ENCODE data around the gene HSD3B7.

The HSD3B7 gene

DNA sequence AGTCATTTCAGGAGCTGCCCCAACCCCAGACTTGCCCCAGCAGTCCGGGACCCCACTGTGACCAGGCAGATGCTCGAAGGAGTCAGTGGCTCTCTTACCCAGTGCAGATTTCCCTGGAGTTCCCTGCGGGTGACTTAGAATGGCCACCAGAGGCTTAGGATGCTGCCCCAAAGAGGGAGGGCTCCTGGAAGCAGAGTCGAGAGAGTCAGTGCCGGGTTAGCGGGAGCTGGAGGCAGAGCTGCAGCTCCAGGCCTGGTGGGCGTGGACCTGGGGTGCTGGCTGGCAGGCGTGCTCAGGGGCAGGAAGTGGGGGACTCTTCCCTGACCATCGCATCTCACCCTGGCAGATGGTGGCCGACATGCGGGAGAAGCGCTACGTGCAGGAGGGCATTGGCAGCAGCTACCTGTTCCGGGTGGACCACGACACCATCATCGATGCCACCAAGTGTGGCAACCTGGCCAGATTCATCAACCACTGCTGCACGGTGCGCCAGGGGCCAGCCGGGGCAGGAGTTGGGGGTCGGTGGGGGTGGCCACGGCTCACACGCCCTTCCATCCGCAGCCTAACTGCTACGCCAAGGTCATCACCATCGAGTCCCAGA lies 1.6 kb upstream of the HSD3B7 start:
- H3K4me3 ChIP-seq (ENCODE audit: low read depth, low read length): no peak overlapping the region
- TF ChIP-seq, protein P1, sequence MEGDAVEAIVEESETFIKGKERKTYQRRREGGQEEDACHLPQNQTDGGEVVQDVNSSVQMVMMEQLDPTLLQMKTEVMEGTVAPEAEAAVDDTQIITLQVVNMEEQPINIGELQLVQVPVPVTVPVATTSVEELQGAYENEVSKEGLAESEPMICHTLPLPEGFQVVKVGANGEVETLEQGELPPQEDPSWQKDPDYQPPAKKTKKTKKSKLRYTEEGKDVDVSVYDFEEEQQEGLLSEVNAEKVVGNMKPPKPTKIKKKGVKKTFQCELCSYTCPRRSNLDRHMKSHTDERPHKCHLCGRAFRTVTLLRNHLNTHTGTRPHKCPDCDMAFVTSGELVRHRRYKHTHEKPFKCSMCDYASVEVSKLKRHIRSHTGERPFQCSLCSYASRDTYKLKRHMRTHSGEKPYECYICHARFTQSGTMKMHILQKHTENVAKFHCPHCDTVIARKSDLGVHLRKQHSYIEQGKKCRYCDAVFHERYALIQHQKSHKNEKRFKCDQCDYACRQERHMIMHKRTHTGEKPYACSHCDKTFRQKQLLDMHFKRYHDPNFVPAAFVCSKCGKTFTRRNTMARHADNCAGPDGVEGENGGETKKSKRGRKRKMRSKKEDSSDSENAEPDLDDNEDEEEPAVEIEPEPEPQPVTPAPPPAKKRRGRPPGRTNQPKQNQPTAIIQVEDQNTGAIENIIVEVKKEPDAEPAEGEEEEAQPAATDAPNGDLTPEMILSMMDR (IDR thresholded peaks at IDR 0.05; ENCODE audit: borderline replicate concordance, insufficient read depth, low read depth, low read length): no peak

DNA sequence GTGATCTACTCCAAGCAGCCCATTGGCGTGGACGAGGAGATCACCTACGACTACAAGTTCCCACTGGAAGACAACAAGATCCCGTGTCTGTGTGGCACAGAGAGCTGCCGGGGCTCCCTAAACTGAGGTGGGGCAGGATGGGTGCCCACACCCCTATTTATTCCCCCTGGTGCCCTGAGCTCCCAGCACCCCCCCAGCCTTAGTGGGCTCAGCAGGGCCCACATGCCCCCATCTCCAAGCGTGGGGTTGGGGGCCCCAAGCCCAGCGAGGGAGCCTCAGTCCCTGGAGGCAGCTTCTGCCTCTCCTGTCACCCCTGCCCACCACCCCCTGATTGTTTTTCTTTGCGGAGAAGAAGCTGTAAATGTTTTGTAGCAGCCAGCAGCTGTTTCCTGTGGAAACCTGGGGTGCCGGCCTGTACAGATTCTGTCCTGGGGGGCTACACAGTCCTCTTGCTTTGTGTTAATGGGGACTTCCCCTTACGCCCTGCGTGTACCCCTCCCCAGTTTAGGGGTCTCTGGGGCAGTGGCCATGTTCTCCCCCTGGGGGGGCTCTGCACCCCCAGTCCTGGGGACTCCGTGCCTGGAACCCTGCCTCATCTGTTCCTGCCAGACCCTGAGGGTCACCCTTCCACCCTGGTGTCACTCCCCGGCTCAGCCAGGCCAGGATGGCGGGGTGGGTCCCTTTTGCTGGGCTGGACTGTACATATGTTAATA lies 953 bp upstream of the HSD3B7 start:
- no peak overlapping the region for H3K4me3 ChIP-seq (ENCODE audit: low read depth, low read length)
- TF ChIP-seq, protein P1 (IDR thresholded peaks at IDR 0.05; ENCODE audit: borderline replicate concordance, insufficient read depth, low read depth, low read length): no peak

DNA sequence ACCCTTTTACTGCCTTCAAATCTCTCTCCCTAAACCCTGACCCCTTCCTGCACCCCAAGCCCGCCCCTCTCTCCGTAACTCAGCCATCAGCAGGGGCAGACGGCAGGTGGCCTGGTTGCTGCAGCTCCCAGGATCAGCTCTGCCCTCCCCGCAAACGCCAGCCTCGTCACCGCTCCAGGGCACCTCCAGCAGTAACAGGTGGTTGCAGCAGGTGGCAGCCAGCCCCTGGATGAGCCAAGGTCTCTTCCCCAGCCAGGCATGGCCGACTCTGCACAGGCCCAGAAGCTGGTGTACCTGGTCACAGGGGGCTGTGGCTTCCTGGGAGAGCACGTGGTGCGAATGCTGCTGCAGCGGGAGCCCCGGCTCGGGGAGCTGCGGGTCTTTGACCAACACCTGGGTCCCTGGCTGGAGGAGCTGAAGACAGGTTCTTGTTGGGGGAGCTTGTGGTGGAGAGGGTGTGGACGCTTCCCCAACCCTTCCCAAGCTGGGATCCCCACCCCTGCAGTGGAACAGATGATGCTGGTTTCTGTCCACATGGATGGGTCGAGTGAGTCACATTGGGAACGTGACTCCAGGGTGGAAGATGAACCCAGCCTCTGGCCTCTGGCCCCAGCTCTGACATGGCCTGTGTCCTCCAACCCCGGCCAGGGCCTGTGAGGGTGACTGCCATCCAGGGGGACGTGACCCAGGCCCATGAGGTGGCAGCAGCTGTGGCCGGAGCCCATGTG lies 558 bp downstream of the HSD3B7 start:
- H3K4me3 ChIP-seq (ENCODE audit: low read depth, low read length): no peak overlapping the region
- TF ChIP-seq, protein P1 (IDR thresholded peaks at IDR 0.05; ENCODE audit: borderline replicate concordance, insufficient read depth, low read depth, low read length): no peak

- no peak overlapping the region for H3K4me3 ChIP-seq (ENCODE audit: low read depth, low read length)
- TF ChIP-seq, protein P1 (IDR thresholded peaks at IDR 0.05; ENCODE audit: borderline replicate concordance, insufficient read depth, low read depth, low read length): 0 out of 2 replicates have a peak, but pooled peaks have one; percentile 3
These were observed 1.4 kb downstream of the HSD3B7 start for GRCh38 chr16:30986129-30986991.

- no peak overlapping the region for H3K4me3 ChIP-seq (ENCODE audit: low read depth, low read length)
- TF ChIP-seq, protein P1 (IDR thresholded peaks at IDR 0.05; ENCODE audit: borderline replicate concordance, insufficient read depth, low read depth, low read length): no peak
These were observed 2.7 kb downstream of the HSD3B7 start for GRCh38 chr16:30987581-30988190.

DNA sequence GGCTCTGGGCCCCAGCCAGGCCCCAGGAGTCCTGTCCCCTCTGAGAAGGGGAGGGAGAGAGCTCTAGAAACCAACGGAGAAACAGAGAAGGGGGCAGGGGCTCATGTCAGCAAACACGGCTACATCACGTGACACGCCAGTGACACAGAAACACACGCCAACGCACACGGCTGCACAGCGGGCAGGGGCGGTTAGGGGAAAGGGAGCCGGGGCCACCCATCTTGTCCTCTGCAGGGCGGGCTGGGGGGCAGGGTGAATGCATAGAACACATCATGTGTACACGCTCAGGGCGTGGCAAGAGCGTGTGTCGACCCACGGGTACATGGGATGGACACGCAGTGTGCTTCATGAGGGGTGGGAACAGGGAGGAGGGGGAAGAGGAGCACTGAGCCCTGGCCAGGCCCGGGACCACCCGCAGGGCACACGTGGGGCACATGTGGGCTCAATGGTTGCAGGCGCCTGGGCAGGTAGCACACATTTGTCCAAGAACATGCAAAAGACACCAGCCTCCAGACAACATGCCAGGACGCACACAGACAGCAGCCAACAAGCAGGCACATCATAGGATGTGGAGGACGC lies 4.6 kb downstream of the HSD3B7 start:
- no peak overlapping the region for H3K4me3 ChIP-seq (ENCODE audit: low read depth, low read length)
- TF ChIP-seq, protein P1 (IDR thresholded peaks at IDR 0.05; ENCODE audit: borderline replicate concordance, insufficient read depth, low read depth, low read length): no peak

All from GM12875 (cell line).